GM18498 (cell line): ENCODE data around the gene PDGFC.
"Not testable (repeated sequence)": the region's sequence is repeated elsewhere in the genome, so short reads cannot be mapped to it uniquely, and the experiment has no call there.

Source experiments
- ATAC-seq: cut with Tn5 transposase; IDR thresholded peaks from one replicate; pipeline ENCODE4 v1.9.1; 2021; ENCODE audit warnings: mild to moderate bottlenecking, moderate library complexity; ENCODE audit not compliant: unreplicated experiment

Gene PDGFC

GRCh38 chr4:156913234-156913633 is 58.4 kb downstream of the PDGFC start:
- no peak for ATAC-seq

GRCh38 chr4:156909010-156909409 is 62.6 kb downstream of the PDGFC start:
- no peak for ATAC-seq

GRCh38 chr4:156906325-156906724 is 65.3 kb downstream of the PDGFC start:
- ATAC-seq: no peak

- no peak for ATAC-seq
These were observed 69.7 kb downstream of the PDGFC start for GRCh38 chr4:156901871-156902270.

GRCh38 chr4:156898373-156899117 is 73.1 kb downstream of the PDGFC start:
- no peak for ATAC-seq

GRCh38 chr4:156896527-156896926 is 75.1 kb downstream of the PDGFC start:
- ATAC-seq: no peak

- ATAC-seq: no peak
These were observed 77.4 kb downstream of the PDGFC start for GRCh38 chr4:156894234-156894633.

- no peak for ATAC-seq
These were observed 78.8 kb downstream of the PDGFC start for GRCh38 chr4:156892805-156893204.

- ATAC-seq: no peak
These were observed 81.7 kb downstream of the PDGFC start for GRCh38 chr4:156889616-156890594.

- ATAC-seq: no peak
These were observed 82.8 kb downstream of the PDGFC start for GRCh38 chr4:156888762-156889161.

- no peak for ATAC-seq
These were observed 85.1 kb downstream of the PDGFC start for GRCh38 chr4:156886481-156886880.

GRCh38 chr4:156885374-156885773 is 86.2 kb downstream of the PDGFC start:
- no peak for ATAC-seq

GRCh38 chr4:156884183-156884582 is 87.4 kb downstream of the PDGFC start:
- no peak for ATAC-seq

- ATAC-seq: no peak
These were observed 95.9 kb downstream of the PDGFC start for GRCh38 chr4:156875704-156876103.

GRCh38 chr4:156875055-156875454 is 96.5 kb downstream of the PDGFC start:
- ATAC-seq: no peak

GRCh38 chr4:156873799-156874198 is 97.8 kb downstream of the PDGFC start:
- no peak for ATAC-seq

GRCh38 chr4:156870861-156871260 is 100.7 kb downstream of the PDGFC start:
- no peak for ATAC-seq

- no peak for ATAC-seq
These were observed 101.5 kb downstream of the PDGFC start for GRCh38 chr4:156870131-156870530.

- ATAC-seq: not testable (repeated sequence)
These were observed 105.5 kb downstream of the PDGFC start for GRCh38 chr4:156866088-156866487.

GRCh38 chr4:156865451-156865850 is 106.1 kb downstream of the PDGFC start:
- ATAC-seq: no peak

- no peak for ATAC-seq
These were observed 113.5 kb downstream of the PDGFC start for GRCh38 chr4:156858071-156858470.

GRCh38 chr4:156838761-156839160 is 132.8 kb downstream of the PDGFC start:
- ATAC-seq: no peak
